ENCODE results near the gene SCYGR6. TPM values are rescaled to one million over a fixed set of nuclear protein-coding genes. Genes with fewer than 3 reads are reported as not detected.

Gene SCYGR6
- total and polyA plus RNA-seq, 2 of the 8 experiments (the other 6 are each of a cell fraction or from before 2014, with no cell fraction given) = not detected

- Histone ChIP-seq H3K27me3 (replicated peaks in 1 of 4; ENCODE audit: control insufficient read depth in 3 of 4, extremely low read depth in 1 of 4, insufficient read depth in 3 of 4, low read length in 3 of 4) (no peaks in the 10 kb centered on the region), H4K8ac (ENCODE audit: extremely low read depth, insufficient read depth, low read length) (no peak overlapping the region), H3K4me2 (ENCODE audit: insufficient read depth in 1 of 2, low read depth in 2 of 2, low read length in 2 of 2) (no peak overlapping the region), H4K91ac (replicated peaks; ENCODE audit: insufficient read length, low read length) (no peak overlapping the region), H2BK12ac (ENCODE audit: low read depth, low read length) (no peak overlapping the region), H3K27ac (ENCODE audit: low read depth, low read length) (no peak overlapping the region), H3K4ac (replicated peaks; ENCODE audit: insufficient read length, low read depth, low read length) (no peak overlapping the region), H2BK120ac (replicated peaks; ENCODE audit: low read depth, low read length) (no peak overlapping the region), H3K9me3 (ENCODE audit: insufficient read depth in 2 of 2, low read depth in 1 of 2, low read length in 1 of 2) (no peaks in the 10 kb centered on the region), H3K79me2 (ENCODE audit: control insufficient read depth in 1 of 2, insufficient read depth in 2 of 2, low read length in 2 of 2) (no peaks in the 10 kb centered on the region), H2BK5ac (ENCODE audit: low read depth, low read length) (no peak overlapping the region), H3K14ac (ENCODE audit: insufficient read length) (no peak overlapping the region), H4K5ac (ENCODE audit: insufficient read length, low read depth, low read length) (no peak overlapping the region), H3K23me2 (ENCODE audit: low read depth, low read length) (no peaks in the 10 kb centered on the region), H2AK5ac (ENCODE audit: low read depth, low read length) (no peak overlapping the region), H3K79me1 (ENCODE audit: low read depth, low read length) (no peaks in the 10 kb centered on the region), H3K4me3 (ENCODE audit: extremely low read depth in 1 of 4, insufficient read depth in 2 of 4, low read depth in 3 of 4, low read length in 4 of 4) (no peak overlapping the region), H3K36me3 (ENCODE audit: control insufficient read depth in 2 of 4, insufficient read depth in 4 of 4, low read length in 3 of 4) (no peaks in the 10 kb centered on the region), H3K9ac (replicated peaks in 1 of 4; ENCODE audit: extremely low read depth in 1 of 4, low read depth in 3 of 4, low read length in 3 of 4) (no peak overlapping the region), H2BK20ac (ENCODE audit: low read length) (no peak overlapping the region), H3K18ac (ENCODE audit: extremely low read depth, low read length) (no peak overlapping the region), H2AFZ (ENCODE audit: low read length) (no peak overlapping the region), H2BK15ac (ENCODE audit: low read length) (no peak overlapping the region), H3K56ac (replicated peaks; ENCODE audit: insufficient read length, low read depth, low read length) (no peak overlapping the region), H3K4me1 (replicated peaks in 1 of 4; ENCODE audit: control insufficient read depth in 3 of 4, insufficient read depth in 4 of 4, low read length in 3 of 4) (no peaks in the 10 kb centered on the region), H4K20me1 (replicated peaks in 1 of 2; ENCODE audit: control insufficient read depth in 1 of 2, insufficient read depth in 2 of 2, low read length in 2 of 2) (no peaks in the 10 kb centered on the region), H3K23ac (ENCODE audit: insufficient read length) (no peak overlapping the region)
- FAIRE-seq (no peak), DNase-seq (ENCODE audit: low read depth in 1 of 2, low spot score in 2 of 2) (no peak)
- ChIA-PET POLR2A (ENCODE audit: partially characterized antibody) (no interaction called here), CTCF (ENCODE audit: partially characterized antibody) (interaction anchor here (1.1 to 2.0 kb wide), 2 partner anchors 26 to 82 kb away, joined by 4 to 6 read pairs; no protein-coding TSS in a partner anchor)
- WGBS, 2 experiments (ENCODE audit: extremely low coverage in 1 of 2, insufficient coverage in 1 of 2, insufficient read length in 1 of 2, insufficient replicate concordance in 2 of 2, low coverage in 1 of 2, low lambda C conversion rate in 2 of 2, missing lambda C conversion rate in 1 of 2) = 92% methylated on average over 5 of the region's 5 CpGs; no CpG with 5 or more reads in 1 of the 2 experiments
- TF ChIP-seq CHD2 (IDR thresholded peaks at IDR 0.05; ENCODE audit: low read length) (no peak), CEBPB (IDR thresholded peaks at IDR 0.05; ENCODE audit: low read depth, low read length) (no peak), BCL11A (IDR thresholded peaks at IDR 0.05; ENCODE audit: low read depth in 2 of 2, low read length in 2 of 2) (no peak), SAP30 (IDR thresholded peaks at IDR 0.05; ENCODE audit: insufficient read depth, insufficient replicate concordance, low read length) (no peak)
These were observed 40.3 kb downstream of the SCYGR6 start for GRCh38 chr2:227684258-227684657.

Measured in H1 (cell line).